ENCODE data around the gene NUTM1.

DNA sequence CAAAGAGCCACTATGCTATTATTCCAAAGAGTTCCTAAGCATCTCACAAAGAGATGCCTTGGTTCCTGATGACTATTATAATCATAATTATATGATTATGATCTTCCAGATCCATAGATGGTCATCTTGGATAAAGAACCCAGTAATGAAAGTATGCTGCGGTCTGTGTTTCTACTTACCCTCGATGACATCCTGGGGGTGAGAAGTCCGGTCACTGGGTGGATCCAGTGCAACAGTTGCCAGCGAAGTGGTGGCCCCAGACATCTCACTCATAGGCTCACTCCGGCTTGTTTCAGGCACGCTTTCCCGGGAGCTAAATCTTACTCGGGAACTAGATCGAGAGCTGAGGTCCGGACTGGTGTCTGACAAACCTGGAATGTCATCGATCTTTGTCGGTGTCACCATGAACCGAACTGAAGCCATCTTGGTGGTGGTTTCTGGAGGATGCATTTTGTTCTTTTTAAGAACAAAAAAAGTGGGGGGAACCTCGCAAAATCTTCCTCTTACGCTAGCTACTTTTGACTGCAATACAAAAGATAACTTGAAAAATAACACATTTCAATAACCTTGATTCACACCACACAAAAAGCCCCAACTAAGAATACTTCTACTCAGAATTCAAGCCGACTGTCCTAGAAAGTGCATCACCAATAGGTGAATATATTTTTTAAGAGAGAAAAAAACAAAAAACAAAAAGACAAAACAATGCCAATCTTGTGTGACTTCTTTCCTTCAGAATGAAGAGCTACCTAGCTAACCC is 6.7 kb upstream of the NUTM1 start:
- no peak for TF ChIP-seq NFRKB (IDR thresholded peaks at IDR 0.05)
- TF ChIP-seq, protein P1, sequence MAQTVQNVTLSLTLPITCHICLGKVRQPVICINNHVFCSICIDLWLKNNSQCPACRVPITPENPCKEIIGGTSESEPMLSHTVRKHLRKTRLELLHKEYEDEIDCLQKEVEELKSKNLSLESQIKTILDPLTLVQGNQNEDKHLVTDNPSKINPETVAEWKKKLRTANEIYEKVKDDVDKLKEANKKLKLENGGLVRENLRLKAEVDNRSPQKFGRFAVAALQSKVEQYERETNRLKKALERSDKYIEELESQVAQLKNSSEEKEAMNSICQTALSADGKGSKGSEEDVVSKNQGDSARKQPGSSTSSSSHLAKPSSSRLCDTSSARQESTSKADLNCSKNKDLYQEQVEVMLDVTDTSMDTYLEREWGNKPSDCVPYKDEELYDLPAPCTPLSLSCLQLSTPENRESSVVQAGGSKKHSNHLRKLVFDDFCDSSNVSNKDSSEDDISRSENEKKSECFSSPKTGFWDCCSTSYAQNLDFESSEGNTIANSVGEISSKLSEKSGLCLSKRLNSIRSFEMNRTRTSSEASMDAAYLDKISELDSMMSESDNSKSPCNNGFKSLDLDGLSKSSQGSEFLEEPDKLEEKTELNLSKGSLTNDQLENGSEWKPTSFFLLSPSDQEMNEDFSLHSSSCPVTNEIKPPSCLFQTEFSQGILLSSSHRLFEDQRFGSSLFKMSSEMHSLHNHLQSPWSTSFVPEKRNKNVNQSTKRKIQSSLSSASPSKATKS (CRISPR knock-in tag; IDR thresholded peaks at IDR 0.05) = no peak
- TF ChIP-seq ZNF652 (CRISPR knock-in tag; IDR thresholded peaks at IDR 0.05; ENCODE audit: borderline replicate concordance, low read depth) = no peak
- TF ChIP-seq CHD2 (IDR thresholded peaks at IDR 0.05; ENCODE audit: low read depth, low read length) = no peak
- TF ChIP-seq FOXJ3 (CRISPR knock-in tag; IDR thresholded peaks at IDR 0.05; ENCODE audit: borderline replicate concordance) = no peak
- no peak for TF ChIP-seq CHD4 (IDR thresholded peaks at IDR 0.05; ENCODE audit: borderline replicate concordance, low read length)
- no peak for TF ChIP-seq SMAD3 (CRISPR knock-in tag; IDR thresholded peaks at IDR 0.05)
- TF ChIP-seq, protein P2, sequence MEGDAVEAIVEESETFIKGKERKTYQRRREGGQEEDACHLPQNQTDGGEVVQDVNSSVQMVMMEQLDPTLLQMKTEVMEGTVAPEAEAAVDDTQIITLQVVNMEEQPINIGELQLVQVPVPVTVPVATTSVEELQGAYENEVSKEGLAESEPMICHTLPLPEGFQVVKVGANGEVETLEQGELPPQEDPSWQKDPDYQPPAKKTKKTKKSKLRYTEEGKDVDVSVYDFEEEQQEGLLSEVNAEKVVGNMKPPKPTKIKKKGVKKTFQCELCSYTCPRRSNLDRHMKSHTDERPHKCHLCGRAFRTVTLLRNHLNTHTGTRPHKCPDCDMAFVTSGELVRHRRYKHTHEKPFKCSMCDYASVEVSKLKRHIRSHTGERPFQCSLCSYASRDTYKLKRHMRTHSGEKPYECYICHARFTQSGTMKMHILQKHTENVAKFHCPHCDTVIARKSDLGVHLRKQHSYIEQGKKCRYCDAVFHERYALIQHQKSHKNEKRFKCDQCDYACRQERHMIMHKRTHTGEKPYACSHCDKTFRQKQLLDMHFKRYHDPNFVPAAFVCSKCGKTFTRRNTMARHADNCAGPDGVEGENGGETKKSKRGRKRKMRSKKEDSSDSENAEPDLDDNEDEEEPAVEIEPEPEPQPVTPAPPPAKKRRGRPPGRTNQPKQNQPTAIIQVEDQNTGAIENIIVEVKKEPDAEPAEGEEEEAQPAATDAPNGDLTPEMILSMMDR (CRISPR knock-in tag; IDR thresholded peaks at IDR 0.05) = no peak
- TF ChIP-seq NFYB (CRISPR knock-in tag; IDR thresholded peaks at IDR 0.05) = no peak
- no peak for TF ChIP-seq ZNF510 (CRISPR knock-in tag; IDR thresholded peaks at IDR 0.05; ENCODE audit: low read depth)
- no peak for TF ChIP-seq EZH2 (conservative IDR thresholded peaks at IDR 0.05; ENCODE audit: low read depth, low read length)
- TF ChIP-seq, protein P3, sequence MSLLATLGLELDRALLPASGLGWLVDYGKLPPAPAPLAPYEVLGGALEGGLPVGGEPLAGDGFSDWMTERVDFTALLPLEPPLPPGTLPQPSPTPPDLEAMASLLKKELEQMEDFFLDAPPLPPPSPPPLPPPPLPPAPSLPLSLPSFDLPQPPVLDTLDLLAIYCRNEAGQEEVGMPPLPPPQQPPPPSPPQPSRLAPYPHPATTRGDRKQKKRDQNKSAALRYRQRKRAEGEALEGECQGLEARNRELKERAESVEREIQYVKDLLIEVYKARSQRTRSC (CRISPR knock-in tag; IDR thresholded peaks at IDR 0.05; ENCODE audit: low read depth) = no peak
- TF ChIP-seq, protein P4, sequence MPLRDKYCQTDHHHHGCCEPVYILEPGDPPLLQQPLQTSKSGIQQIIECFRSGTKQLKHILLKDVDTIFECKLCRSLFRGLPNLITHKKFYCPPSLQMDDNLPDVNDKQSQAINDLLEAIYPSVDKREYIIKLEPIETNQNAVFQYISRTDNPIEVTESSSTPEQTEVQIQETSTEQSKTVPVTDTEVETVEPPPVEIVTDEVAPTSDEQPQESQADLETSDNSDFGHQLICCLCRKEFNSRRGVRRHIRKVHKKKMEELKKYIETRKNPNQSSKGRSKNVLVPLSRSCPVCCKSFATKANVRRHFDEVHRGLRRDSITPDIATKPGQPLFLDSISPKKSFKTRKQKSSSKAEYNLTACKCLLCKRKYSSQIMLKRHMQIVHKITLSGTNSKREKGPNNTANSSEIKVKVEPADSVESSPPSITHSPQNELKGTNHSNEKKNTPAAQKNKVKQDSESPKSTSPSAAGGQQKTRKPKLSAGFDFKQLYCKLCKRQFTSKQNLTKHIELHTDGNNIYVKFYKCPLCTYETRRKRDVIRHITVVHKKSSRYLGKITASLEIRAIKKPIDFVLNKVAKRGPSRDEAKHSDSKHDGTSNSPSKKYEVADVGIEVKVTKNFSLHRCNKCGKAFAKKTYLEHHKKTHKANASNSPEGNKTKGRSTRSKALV (CRISPR knock-in tag; IDR thresholded peaks at IDR 0.05) = no peak
